Activated naive CD8-positive, alpha-beta T cell (primary cell): ENCODE data around the gene MT1A.
A peak's percentile ranks its signal among the peaks of the same experiment; 100 is the strongest.

ENCODE experiments used
- H3K27ac Mint-ChIP-seq: one replicate; pipeline ENCODE4 v1.8.0; 2021; ENCODE audit warnings: mixed read lengths
- H3K27me3 Mint-ChIP-seq: one replicate; pipeline ENCODE4 v1.8.0; 2021; ENCODE audit warnings: mixed read lengths
- H3K36me3 Mint-ChIP-seq: one replicate; pipeline ENCODE4 v1.8.0; 2021; ENCODE audit warnings: mixed read lengths
- H3K4me1 Mint-ChIP-seq: one replicate; pipeline ENCODE4 v1.8.0; 2021; ENCODE audit warnings: low read depth, mixed read lengths
- H3K4me3 Mint-ChIP-seq: one replicate; pipeline ENCODE4 v1.8.0; 2021; ENCODE audit warnings: mild to moderate bottlenecking, mixed read lengths
- H3K9me3 Mint-ChIP-seq: one replicate; pipeline ENCODE4 v1.8.0; 2021; ENCODE audit warnings: low read depth, mixed read lengths

The MT1A gene

DNA sequence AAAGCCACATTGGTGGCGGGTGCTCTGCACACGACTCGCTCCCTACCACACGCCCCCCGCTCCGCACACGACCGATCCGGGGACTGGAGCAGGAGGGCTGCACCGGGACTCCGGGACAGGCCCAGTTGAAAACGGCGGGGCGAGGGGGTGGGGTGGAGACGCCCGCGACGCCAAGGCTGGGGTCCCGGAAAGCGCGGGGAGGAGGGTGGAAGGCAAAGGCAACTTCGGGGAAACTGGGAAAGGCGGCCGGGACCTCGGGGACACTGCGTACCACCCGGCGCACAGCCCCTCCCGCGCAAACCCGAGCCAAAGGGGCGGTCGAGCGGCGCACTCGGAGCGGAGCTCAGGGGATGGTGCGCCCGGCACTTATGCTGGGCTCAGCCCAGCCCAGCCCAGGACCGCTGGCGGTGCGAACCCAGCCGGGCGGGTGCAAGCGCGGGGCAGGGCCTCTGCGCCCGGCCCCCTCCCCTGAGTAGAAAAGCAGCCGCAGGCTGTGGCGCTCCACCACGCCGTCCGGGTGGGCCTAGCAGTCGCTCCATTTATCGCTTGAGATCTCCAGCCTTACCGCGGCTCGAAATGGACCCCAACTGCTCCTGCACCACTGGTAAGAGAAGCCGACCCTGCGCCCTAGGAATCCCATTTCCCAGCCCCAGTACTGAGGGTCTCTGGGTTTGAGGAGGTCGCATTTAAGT, 6.2 kb upstream of the MT1A start, which contains the start of gene MT1M:
MT1M (plus strand) TSS at position 504 of the 692 bp plus-strand sequence; CDS start at position 577, 73 bp downstream.
- H3K27ac Mint-ChIP-seq = no peak within 1 kb of the TSS
- H3K36me3 Mint-ChIP-seq = no peaks in the 10 kb centered on the region
- H3K4me3 Mint-ChIP-seq = peak within 1 kb of the TSS; percentile 83
- no peaks in the 10 kb centered on the region for H3K9me3 Mint-ChIP-seq
- peaks cover 25% of the 10 kb centered on the region for H3K4me1 Mint-ChIP-seq
- H3K27me3 Mint-ChIP-seq = peaks cover 42% of the 10 kb centered on the region

GRCh38 chr16:56632848-56633365, 5.6 kb upstream of the MT1A start:
- Mint-ChIP-seq H3K4me1 (peaks cover 30% of the 10 kb centered on the region), H3K9me3 (no peaks in the 10 kb centered on the region), H3K36me3 (no peaks in the 10 kb centered on the region), H3K4me3 (peak overlapping the region; percentile 68), H3K27ac (no peak overlapping the region), H3K27me3 (peaks cover 46% of the 10 kb centered on the region)

GRCh38 chr16:56633535-56633934, 4.9 kb upstream of the MT1A start:
- H3K27me3 Mint-ChIP-seq = peaks cover 47% of the 10 kb centered on the region
- H3K27ac Mint-ChIP-seq = no peak overlapping the region
- no peak overlapping the region for H3K4me3 Mint-ChIP-seq
- no peaks in the 10 kb centered on the region for H3K36me3 Mint-ChIP-seq
- no peaks in the 10 kb centered on the region for H3K9me3 Mint-ChIP-seq
- H3K4me1 Mint-ChIP-seq = peaks cover 33% of the 10 kb centered on the region

GRCh38 chr16:56634715-56635440, 3.6 kb upstream of the MT1A start:
- Mint-ChIP-seq H3K27ac (peak overlapping the region; percentile 16), H3K27me3 (peaks cover 51% of the 10 kb centered on the region), H3K36me3 (no peaks in the 10 kb centered on the region), H3K4me3 (peak overlapping the region; percentile 84), H3K9me3 (no peaks in the 10 kb centered on the region), H3K4me1 (peaks cover 35% of the 10 kb centered on the region)

DNA sequence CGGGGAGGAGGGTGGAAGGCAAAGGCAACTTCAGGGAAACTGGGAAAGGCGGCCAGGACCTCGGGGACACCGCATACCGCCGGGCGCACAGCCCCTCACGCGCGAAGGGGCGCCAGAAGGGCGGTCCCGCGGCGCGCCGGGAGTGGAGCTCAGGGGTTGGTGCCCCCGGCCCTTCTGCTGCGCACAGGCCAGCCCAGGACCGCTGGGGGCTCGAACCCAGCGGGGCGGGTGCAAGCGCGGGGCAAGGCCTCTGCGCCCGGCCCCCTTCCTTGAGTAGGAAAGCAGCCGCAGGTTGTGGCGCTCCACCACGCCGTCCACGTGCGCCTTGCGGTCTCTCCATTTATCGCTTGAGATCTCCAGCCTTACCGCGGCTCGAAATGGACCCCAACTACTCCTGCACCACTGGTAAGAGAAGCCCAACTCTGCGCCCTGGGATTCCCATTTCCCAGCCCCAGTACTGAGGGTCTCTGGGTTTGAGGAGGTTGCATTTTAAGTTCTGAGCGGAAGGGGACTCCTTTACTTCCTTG, 3.0 kb upstream of the MT1A start:
- no peaks in the 10 kb centered on the region for H3K9me3 Mint-ChIP-seq
- no peaks in the 10 kb centered on the region for H3K36me3 Mint-ChIP-seq
- H3K27me3 Mint-ChIP-seq = peaks cover 55% of the 10 kb centered on the region
- peak overlapping the region; percentile 84 for H3K4me3 Mint-ChIP-seq
- H3K4me1 Mint-ChIP-seq = peaks cover 35% of the 10 kb centered on the region
- no peak overlapping the region for H3K27ac Mint-ChIP-seq

GRCh38 chr16:56636616-56637413, 1.7 kb upstream of the MT1A start:
- peaks cover 45% of the 10 kb centered on the region for H3K27me3 Mint-ChIP-seq
- H3K4me3 Mint-ChIP-seq = peak overlapping the region; percentile 74
- no peaks in the 10 kb centered on the region for H3K9me3 Mint-ChIP-seq
- no peak overlapping the region for H3K27ac Mint-ChIP-seq
- H3K36me3 Mint-ChIP-seq = no peaks in the 10 kb centered on the region
- peaks cover 30% of the 10 kb centered on the region for H3K4me1 Mint-ChIP-seq

DNA sequence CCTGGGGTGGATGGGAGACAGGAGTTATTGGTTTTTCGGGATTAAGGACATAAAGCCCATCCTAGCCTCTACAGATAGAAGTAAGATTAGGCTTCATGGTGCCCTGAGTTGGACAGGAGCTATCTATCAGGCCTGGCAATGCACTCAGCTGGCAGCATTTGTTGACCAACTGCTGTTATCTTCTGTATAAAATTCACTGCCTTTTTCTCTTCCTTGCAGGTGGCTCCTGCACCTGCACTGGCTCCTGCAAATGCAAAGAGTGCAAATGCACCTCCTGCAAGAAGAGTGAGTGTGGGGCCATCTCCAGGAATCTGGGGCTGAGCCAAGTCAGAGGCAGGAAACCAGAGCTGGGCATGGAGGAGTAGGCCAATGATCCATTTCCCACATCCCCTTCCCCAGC, 579 bp downstream of the MT1A start:
- H3K27me3 Mint-ChIP-seq = peaks cover 33% of the 10 kb centered on the region
- H3K36me3 Mint-ChIP-seq = no peaks in the 10 kb centered on the region
- no peaks in the 10 kb centered on the region for H3K9me3 Mint-ChIP-seq
- H3K4me3 Mint-ChIP-seq = no peak overlapping the region
- peaks cover 41% of the 10 kb centered on the region for H3K4me1 Mint-ChIP-seq
- H3K27ac Mint-ChIP-seq = no peak overlapping the region

DNA sequence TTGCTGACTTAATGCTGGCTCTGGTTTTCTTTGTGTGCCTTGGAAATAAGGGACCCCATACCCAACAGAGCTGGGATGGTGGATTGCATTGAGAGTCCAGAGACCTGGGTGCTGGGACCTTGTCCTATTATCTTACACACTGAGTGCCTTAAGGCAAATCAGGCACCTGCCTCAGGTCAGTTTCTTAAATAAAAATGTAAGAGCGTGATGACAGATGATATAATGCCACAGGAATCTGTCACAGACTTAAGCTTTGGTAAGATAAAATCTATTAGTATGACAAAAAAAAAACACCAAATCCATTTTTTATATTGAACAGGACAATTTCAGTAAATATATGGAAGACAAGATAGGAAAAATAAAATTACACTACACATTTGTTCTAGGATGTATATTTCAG, 1.6 kb downstream of the MT1A start:
- Mint-ChIP-seq H3K27me3 (peaks cover 25% of the 10 kb centered on the region), H3K4me3 (no peak overlapping the region), H3K4me1 (peaks cover 41% of the 10 kb centered on the region), H3K27ac (no peak overlapping the region), H3K9me3 (no peaks in the 10 kb centered on the region), H3K36me3 (no peaks in the 10 kb centered on the region)

- Mint-ChIP-seq H3K9me3 (no peaks in the 10 kb centered on the region), H3K4me3 (no peak overlapping the region), H3K4me1 (peaks cover 34% of the 10 kb centered on the region), H3K27me3 (peaks cover 21% of the 10 kb centered on the region), H3K27ac (no peak overlapping the region), H3K36me3 (no peaks in the 10 kb centered on the region)
These were observed 2.7 kb downstream of the MT1A start for GRCh38 chr16:56641166-56641565.

DNA sequence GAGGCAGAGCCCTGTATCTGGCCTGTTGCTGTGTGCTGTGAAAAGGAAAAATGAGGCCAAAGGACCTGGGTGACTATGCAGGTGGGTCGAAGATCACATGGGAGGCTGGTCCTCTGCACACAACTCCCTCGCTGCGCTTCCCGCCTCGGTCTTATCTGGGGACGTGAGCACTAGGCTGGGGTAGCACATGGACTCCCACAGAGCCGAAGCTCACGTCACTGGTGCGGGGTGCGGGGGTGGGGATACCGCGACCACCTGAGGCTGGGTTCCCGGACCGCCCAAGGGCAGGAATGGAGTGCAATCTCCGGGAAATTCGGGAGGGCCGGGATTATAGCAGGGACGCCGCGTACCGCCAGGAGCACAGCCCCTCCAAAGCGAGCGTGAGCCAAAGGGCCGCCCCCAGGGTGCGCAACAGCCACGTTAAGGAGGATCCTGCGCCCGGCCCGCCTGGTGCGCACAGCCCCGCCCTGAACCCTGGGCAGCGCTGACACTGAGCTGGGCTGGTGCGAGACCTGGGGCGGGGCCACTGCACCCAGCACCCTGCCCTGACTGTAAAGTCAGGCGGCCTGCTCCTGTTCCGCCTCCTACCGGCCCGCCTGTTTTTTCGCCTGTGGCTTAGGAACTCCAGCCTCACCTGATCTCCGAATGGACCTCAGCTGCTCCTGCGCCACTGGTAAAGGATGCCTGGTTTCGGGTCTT, 4.8 kb downstream of the MT1A start:
- H3K27me3 Mint-ChIP-seq = peaks cover 10% of the 10 kb centered on the region
- peaks cover 25% of the 10 kb centered on the region for H3K4me1 Mint-ChIP-seq
- no peaks in the 10 kb centered on the region for H3K9me3 Mint-ChIP-seq
- peak overlapping the region; percentile 66 for H3K4me3 Mint-ChIP-seq
- no peak overlapping the region for H3K27ac Mint-ChIP-seq
- H3K36me3 Mint-ChIP-seq = no peaks in the 10 kb centered on the region

DNA sequence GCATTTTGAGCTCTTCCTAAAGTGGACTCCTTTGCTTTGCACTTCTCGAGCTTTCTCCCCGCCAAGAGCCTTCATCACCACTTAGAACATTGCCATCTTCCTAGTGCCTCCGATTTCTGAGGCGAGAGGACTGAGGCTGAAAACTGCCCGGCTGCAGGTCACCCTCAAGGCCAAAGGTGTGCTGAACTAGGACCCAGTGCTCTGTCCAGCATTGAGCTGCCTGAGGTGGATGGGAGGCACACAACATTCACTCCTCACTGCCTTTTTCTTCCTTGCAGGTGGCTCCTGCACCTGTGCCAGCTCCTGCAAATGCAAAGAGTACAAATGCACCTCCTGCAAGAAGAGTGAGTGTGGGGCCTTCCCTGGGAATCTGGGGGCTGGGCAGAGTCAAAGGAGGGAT, 5.4 kb downstream of the MT1A start:
- H3K27ac Mint-ChIP-seq = no peak overlapping the region
- peaks cover 22% of the 10 kb centered on the region for H3K4me1 Mint-ChIP-seq
- H3K27me3 Mint-ChIP-seq = peaks cover 10% of the 10 kb centered on the region
- no peaks in the 10 kb centered on the region for H3K9me3 Mint-ChIP-seq
- H3K36me3 Mint-ChIP-seq = no peaks in the 10 kb centered on the region
- H3K4me3 Mint-ChIP-seq = peak overlapping the region; percentile 66

DNA sequence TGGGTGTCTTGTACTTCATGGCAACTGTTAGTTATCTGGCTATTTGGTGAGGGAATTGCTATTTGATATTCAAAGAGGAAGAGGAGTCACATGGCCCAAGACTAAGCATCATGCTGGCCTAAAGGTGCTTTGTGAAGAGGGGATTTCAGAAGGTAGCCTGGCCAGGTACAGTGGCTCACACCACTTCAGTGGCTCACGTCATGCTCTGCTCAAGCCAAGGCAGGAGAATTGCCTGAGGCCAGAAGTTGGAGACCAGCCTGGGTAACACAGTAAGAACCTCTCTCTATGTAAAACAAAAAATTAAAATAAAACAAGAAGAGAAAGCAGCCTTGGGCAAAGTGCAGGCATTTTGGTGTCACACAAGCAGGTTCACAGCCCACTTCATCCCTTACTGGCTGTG, 6.8 kb downstream of the MT1A start:
- H3K27ac Mint-ChIP-seq = no peak overlapping the region
- no peak overlapping the region for H3K4me3 Mint-ChIP-seq
- no peaks in the 10 kb centered on the region for H3K27me3 Mint-ChIP-seq
- peaks cover 22% of the 10 kb centered on the region for H3K4me1 Mint-ChIP-seq
- no peaks in the 10 kb centered on the region for H3K9me3 Mint-ChIP-seq
- no peaks in the 10 kb centered on the region for H3K36me3 Mint-ChIP-seq

- Mint-ChIP-seq H3K27me3 (no peaks in the 10 kb centered on the region), H3K36me3 (no peaks in the 10 kb centered on the region), H3K9me3 (no peaks in the 10 kb centered on the region), H3K4me3 (no peak overlapping the region), H3K4me1 (peaks cover 22% of the 10 kb centered on the region), H3K27ac (peak overlapping the region; percentile 22)
These were observed 7.4 kb downstream of the MT1A start for GRCh38 chr16:56645838-56646237.
